DOHH2 (cell line): ENCODE results near the gene DAAM2.

Experiments
- H3F3A ChIP-seq: fragments of 200-600 bp; sonication (generic), shearing (Covaris generic); 2 replicates; pipeline ENCODE4 v1.6.0; 2016; ENCODE audit warnings: antibody characterized with exemption, mild to moderate bottlenecking; ENCODE audit not compliant: control insufficient read depth, insufficient read depth
- H3K27ac ChIP-seq: fragments of 200-600 bp; sonication (generic); 2 replicates; pipeline ENCODE4 v1.5.1; 2014; ENCODE audit warnings: low read depth, mild to moderate bottlenecking, low read length, moderate library complexity
- H3K27me3 ChIP-seq: fragments of 200-600 bp; sonication (generic); 2 replicates; pipeline ENCODE4 v1.6.1; 2014; ENCODE audit warnings: mild to moderate bottlenecking, low read length, mixed read lengths; ENCODE audit not compliant: control insufficient read depth
- H3K36me3 ChIP-seq: fragments of 200-600 bp; sonication (generic); 2 replicates; pipeline ENCODE4 v1.6.1; 2014; ENCODE audit warnings: mild to moderate bottlenecking, low read length, moderate library complexity, mixed read lengths; ENCODE audit not compliant: control insufficient read depth
- H3K4me1 ChIP-seq: fragments of 200-600 bp; sonication (generic); 2 replicates; pipeline ENCODE4 v1.6.1; 2014; ENCODE audit warnings: mild to moderate bottlenecking, low read length, mixed read lengths; ENCODE audit not compliant: control insufficient read depth
- H3K4me2 ChIP-seq: fragments of 200-600 bp; sonication (generic); 2 replicates; pipeline ENCODE4 v1.6.0; 2014; ENCODE audit warnings: mild to moderate bottlenecking, low read length, moderate library complexity
- H3K4me3 ChIP-seq: fragments of 200-600 bp; sonication (generic); 2 replicates; pipeline ENCODE4 v1.5.1; 2014; ENCODE audit warnings: mild to moderate bottlenecking, low read length, mixed read lengths
- H3K79me2 ChIP-seq: fragments of 200-600 bp; sonication (generic); 2 replicates; pipeline ENCODE4 v1.6.1; 2014; ENCODE audit warnings: mild to moderate bottlenecking, low read length, mixed read lengths; ENCODE audit not compliant: control insufficient read depth
- H3K9me2 ChIP-seq: fragments of 200-600 bp; sonication (generic); replicated peaks from 2 replicates; pipeline ENCODE4 v1.6.1; 2014; ENCODE audit warnings: mild to moderate bottlenecking, low read length, mixed read lengths; ENCODE audit not compliant: control insufficient read depth
- H3K9me3 ChIP-seq: fragments of 200-600 bp; sonication (generic); 2 replicates; pipeline ENCODE4 v1.6.1; 2014; ENCODE audit warnings: antibody characterized with exemption, low read length, mixed read lengths; ENCODE audit not compliant: control insufficient read depth, insufficient read depth
- H4K20me1 ChIP-seq: fragments of 200-600 bp; sonication (generic); 2 replicates; pipeline ENCODE4 v1.6.0; 2014; ENCODE audit warnings: low read depth, mild to moderate bottlenecking, antibody characterized with exemption, low read length, moderate library complexity; ENCODE audit not compliant: control insufficient read depth, insufficient read depth
- CTCF ChIP-seq: fragments of 200-600 bp; sonication (generic); IDR thresholded peaks from one replicate; pipeline ENCODE4 v1.5.1; 2014; ENCODE audit warnings: antibody characterized with exemption, mild to moderate bottlenecking, low read depth, low read length; ENCODE audit not compliant: poor library complexity, severe bottlenecking
- EZH2phosphoT487 ChIP-seq: fragments of 200-600 bp; sonication (generic); IDR thresholded peaks from 2 replicates; pipeline ENCODE4 v1.6.1; 2017; ENCODE audit warnings: borderline replicate concordance, mild to moderate bottlenecking, antibody characterized with exemption, low read length, moderate library complexity, mixed read lengths

The DAAM2 gene

GRCh38 chr6:39880594-39880993 lies 88.4 kb downstream of the DAAM2 start:
- no peaks in the 10 kb centered on the region for H4K20me1 ChIP-seq
- no peak overlapping the region for H3K4me3 ChIP-seq
- H3K36me3 ChIP-seq: no peaks in the 10 kb centered on the region
- TF ChIP-seq EZH2phosphoT487: no peak
- no peak for TF ChIP-seq CTCF
- no peak overlapping the region for H3K27ac ChIP-seq
- no peaks in the 10 kb centered on the region for H3K4me1 ChIP-seq
- no peaks in the 10 kb centered on the region for H3K9me3 ChIP-seq
- H3F3A ChIP-seq: no peaks in the 10 kb centered on the region
- H3K4me2 ChIP-seq: no peak overlapping the region
- H3K79me2 ChIP-seq: no peaks in the 10 kb centered on the region
- no peaks in the 10 kb centered on the region for H3K9me2 ChIP-seq
- H3K27me3 ChIP-seq: no peaks in the 10 kb centered on the region

- Histone ChIP-seq H3K36me3 (no peaks in the 10 kb centered on the region), H3K27ac (no peak overlapping the region), H3K79me2 (no peaks in the 10 kb centered on the region), H3K4me1 (no peaks in the 10 kb centered on the region), H3K4me3 (no peak overlapping the region), H3F3A (no peaks in the 10 kb centered on the region), H4K20me1 (no peaks in the 10 kb centered on the region), H3K9me3 (no peaks in the 10 kb centered on the region), H3K27me3 (no peaks in the 10 kb centered on the region), H3K9me2 (no peaks in the 10 kb centered on the region), H3K4me2 (no peak overlapping the region)
- no peak for TF ChIP-seq EZH2phosphoT487
- no peak for TF ChIP-seq CTCF
Measured at GRCh38 chr6:39881851-39882530, 89.8 kb downstream of the DAAM2 start.

GRCh38 chr6:39882531-39882899 lies 90.3 kb downstream of the DAAM2 start:
- Histone ChIP-seq H3K27me3 (no peaks in the 10 kb centered on the region), H3F3A (no peaks in the 10 kb centered on the region), H3K27ac (no peak overlapping the region), H3K9me3 (no peaks in the 10 kb centered on the region), H3K79me2 (no peaks in the 10 kb centered on the region), H3K4me3 (no peak overlapping the region), H3K9me2 (no peaks in the 10 kb centered on the region), H3K4me1 (no peaks in the 10 kb centered on the region), H3K4me2 (no peak overlapping the region), H4K20me1 (no peaks in the 10 kb centered on the region), H3K36me3 (no peaks in the 10 kb centered on the region)
- TF ChIP-seq EZH2phosphoT487 (no peak), CTCF (no peak)
